Sigmoid colon (tissue), 4 donors: Measurements from ENCODE around the gene ZBTB5.

ENCODE experiments used
- CTCF ChIP-seq, 4 experiments: fragments of 450-650 bp in 3 of 4; fragments of 200-600 bp in 1 of 4; IDR thresholded peaks; one replicate each; pipeline ENCODE4 v1.5.1; 2016 to 2019; ENCODE audit warnings: antibody characterized with exemption in 4 of 4, mild to moderate bottlenecking in 3 of 4, moderate library complexity in 2 of 4
- POLR2A ChIP-seq, 2 donors: fragments of 450-650 bp; IDR thresholded peaks; one replicate each; pipeline ENCODE4 v1.6.1; 2016; ENCODE audit warnings: antibody characterized with exemption in 2 of 2, mild to moderate bottlenecking in 2 of 2, moderate library complexity in 2 of 2
- POLR2AphosphoS5 ChIP-seq, 4 donors: sonication (generic); formaldehyde crosslinking; IDR thresholded peaks; one replicate each; pipeline ENCODE4 v1.6.1; 2017; ENCODE audit warnings: antibody characterized with exemption in 4 of 4

GRCh38 chr9:37395229-37395628, 70.0 kb downstream of the ZBTB5 start:
- TF ChIP-seq CTCF (IDR thresholded peaks at IDR 0.05) (no peak), POLR2A (IDR thresholded peaks at IDR 0.05) (no peak), POLR2AphosphoS5 (IDR thresholded peaks at IDR 0.05) (no peak)
